HG03135 (cell line): ENCODE data around the gene EMC1.
"Not testable (repeated sequence)": the region's sequence is repeated elsewhere in the genome, so short reads cannot be mapped to it uniquely, and the experiment has no call there.

Experiments used
- ATAC-seq: cut with Tn5 transposase; IDR thresholded peaks from one replicate; pipeline ENCODE4 v1.9.1; 2021; ENCODE audit warnings: mild to moderate bottlenecking, moderate library complexity; ENCODE audit not compliant: unreplicated experiment

EMC1 gene

DNA sequence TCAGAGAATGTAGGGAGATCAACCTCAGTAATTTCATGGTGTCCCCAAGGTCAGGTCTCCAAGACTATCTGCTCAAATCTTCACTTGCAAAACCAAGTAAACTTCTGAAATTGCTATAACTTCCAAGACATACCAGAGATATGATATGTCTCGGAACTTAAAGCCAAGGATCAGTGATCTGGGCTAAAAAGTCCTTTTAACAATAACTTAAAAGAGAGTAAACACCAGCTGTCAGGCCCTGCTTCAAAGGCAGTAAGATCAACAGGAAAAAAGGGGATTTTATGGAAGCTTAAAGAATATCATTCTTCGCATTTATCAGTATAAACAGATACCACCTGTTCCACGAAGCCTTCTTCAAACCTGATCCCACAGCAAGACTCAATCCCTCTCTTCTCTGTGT is 55.0 kb downstream of the EMC1 start:
- ATAC-seq, result no peak

- ATAC-seq, result no peak
Measured at GRCh38 chr1:19193004-19193403, 58.3 kb downstream of the EMC1 start.

DNA sequence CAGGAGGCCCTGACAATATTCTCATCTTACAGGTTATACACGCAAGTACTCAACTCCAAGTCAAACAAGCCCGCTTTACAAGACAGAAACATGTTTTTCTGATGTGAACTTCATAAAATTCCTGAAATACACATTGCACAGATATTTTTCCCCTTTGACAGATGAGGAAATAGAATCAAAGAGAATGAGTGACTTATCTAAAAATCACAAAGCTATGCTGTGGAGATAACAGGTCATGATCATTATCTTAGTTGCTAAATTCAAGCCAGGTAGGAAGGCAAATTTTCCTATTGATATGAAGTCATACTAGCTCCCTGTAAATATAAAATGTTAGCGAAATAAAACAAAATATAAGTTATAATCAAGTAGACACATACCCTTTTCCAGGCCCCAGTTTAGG is 59.5 kb downstream of the EMC1 start:
- ATAC-seq, result no peak

GRCh38 chr1:19190468-19190867 is 60.9 kb downstream of the EMC1 start:
- no peak for ATAC-seq

- no peak for ATAC-seq
Measured at GRCh38 chr1:19189270-19189669, 62.1 kb downstream of the EMC1 start.

GRCh38 chr1:19187852-19188251 is 63.5 kb downstream of the EMC1 start:
- no peak for ATAC-seq

DNA sequence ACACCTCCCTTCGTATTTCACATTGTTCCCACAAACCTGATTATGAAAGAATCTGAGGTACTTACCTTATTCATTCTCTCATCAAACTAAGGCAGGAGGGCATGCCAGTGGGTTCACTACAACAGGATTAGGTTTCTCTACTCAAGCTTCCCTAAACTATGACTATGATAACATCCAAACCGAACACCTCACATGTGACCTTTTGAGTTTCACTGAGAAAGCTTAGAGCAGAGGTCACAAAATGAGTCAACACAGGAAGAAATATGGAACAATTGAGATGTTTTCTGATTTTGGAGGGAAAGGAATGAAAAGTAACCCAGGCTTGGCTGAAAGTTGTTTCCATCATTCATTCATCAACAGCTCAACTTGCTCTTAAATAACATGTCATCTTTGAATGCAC is 65.3 kb downstream of the EMC1 start:
- ATAC-seq, result no peak

DNA sequence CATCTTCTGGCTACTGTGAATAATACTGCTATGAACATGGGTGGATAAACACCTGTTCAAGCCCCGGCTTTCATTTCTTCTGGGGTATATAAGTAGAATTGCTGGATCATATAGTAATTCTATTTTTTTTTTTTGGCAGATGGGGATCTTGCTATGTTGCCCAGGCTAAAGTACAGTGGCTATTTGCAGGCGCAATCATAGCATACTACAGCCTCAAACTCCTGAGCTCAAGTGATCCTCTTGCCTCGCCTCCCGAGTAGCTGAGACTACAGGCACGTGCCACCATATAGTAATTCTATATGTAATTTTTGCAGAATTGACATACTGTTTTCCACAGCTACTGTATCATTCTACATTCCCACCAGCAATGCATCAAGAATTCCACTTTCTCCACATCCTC is 69.1 kb downstream of the EMC1 start:
- ATAC-seq, result no peak

- ATAC-seq, result not testable (repeated sequence)
Measured at GRCh38 chr1:19180265-19180657, 71.1 kb downstream of the EMC1 start.

GRCh38 chr1:19179597-19180264 is 71.6 kb downstream of the EMC1 start:
- ATAC-seq, result no peak

DNA sequence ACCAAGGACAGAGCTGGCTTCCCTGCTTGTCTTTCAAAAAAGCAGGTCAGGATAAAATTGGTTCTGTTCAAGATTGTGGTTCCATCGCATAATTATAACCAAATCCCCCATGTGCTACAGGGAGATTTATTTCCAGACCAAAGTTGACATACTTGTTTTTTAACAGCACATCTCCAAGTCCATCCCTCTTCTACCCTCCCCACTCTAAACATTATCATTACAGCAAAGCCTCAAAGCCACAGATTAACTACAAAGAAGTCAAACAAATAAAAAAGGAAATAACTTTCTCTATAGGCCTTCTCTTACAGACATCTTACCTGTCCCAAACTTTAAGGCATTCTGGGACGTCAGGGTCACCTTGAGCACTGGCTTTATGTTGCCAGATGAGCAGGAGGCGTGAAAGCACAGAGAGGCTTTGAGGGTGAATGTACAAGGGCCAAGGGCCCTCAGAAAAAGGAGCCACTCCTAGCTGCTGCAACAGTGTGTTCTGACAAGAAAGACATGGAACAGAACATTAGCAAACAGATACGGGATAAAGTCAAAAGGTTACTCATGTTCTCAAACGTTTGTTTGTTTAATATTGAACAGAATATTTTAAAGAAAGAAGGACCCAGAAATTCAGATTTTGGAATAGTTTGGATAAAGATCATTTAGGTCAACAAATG is 72.5 kb downstream of the EMC1 start:
- no peak for ATAC-seq

GRCh38 chr1:19177811-19178210 is 73.5 kb downstream of the EMC1 start:
- ATAC-seq, result no peak

DNA sequence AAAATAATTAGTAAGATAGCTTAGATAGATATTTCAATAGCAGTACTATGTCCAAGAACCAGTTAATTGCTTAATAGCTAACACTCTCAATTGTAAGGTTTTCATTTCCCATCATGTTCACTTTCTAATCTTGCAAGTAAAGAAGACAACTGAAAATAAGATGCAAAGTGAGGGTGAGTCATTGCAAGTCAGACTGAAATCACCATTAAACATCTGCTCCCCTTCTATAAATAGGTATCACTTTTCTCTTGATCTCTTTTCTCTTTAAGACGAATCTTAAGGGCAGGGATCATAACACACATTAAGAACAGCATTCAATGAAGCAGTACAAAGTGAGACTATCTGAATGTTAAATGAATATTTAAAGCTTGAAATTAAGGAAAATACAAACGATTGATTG is 81.7 kb downstream of the EMC1 start:
- no peak for ATAC-seq

DNA sequence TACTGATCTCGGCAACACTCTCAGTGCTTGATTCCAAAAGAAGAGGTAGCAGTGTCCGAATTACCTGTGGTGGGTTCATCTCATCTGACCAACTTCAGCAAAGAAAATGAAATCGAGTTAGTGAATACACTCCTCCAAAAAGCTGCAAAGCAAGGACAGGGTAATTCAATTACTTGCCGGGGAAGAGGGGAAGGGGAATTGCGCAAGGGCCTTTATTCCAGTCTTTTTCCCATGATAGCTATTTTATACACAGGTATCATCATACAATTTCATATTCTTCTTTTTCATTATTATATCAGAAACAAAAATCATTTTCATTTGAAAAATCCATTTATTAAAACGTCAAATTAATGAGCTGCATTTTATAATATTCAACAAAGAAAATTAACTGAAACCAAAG is 84.2 kb downstream of the EMC1 start:
- ATAC-seq, result no peak

DNA sequence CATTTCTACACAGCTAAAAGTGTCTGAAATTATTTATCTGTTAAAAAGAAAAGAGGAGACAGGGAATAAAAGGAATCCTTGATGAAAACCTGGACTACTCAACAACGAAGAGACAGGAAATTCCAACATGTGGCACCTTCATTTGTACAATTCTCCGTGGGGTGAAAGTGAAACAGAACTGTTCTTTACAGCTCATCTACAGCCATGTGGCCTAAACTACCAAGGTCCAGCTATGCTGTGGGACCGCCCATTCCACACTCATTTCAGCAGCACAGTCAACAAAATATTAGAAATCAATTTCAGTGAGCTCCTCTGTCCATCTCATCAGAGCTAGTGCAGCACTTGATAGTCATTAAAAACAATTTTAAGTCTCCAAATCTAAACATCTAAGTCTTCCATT is 85.3 kb downstream of the EMC1 start:
- ATAC-seq, result no peak
